DMS 273 (cell line): ENCODE measurements around the gene LEFTY2.
"Not testable (repeated sequence)": the region's sequence is repeated elsewhere in the genome, so short reads cannot be mapped to it uniquely, and the experiment has no call there.

ENCODE experiments used
- DNase-seq: peaks from one replicate; lab custom pipeline; 2025; ENCODE audit not compliant: unreplicated experiment; lab: John Stamatoyannopoulos, UW

The LEFTY2 gene

GRCh38 chr1:225953315-225953714 lies 12.3 kb upstream of the LEFTY2 start:
- DNase-seq, result no peak

- no peak for DNase-seq
Observed at GRCh38 chr1:225950905-225951497, 10.0 kb upstream of the LEFTY2 start.

GRCh38 chr1:225949041-225949440 lies 8.0 kb upstream of the LEFTY2 start:
- DNase-seq, result no peak

- no peak for DNase-seq
Observed at GRCh38 chr1:225946803-225947202, 5.8 kb upstream of the LEFTY2 start.

- no peak for DNase-seq
Observed at GRCh38 chr1:225946082-225946620, 5.1 kb upstream of the LEFTY2 start.

GRCh38 chr1:225945564-225945963 lies 4.5 kb upstream of the LEFTY2 start:
- DNase-seq, result no peak

- DNase-seq, result no peak
Observed at GRCh38 chr1:225944951-225945350, 3.9 kb upstream of the LEFTY2 start.

GRCh38 chr1:225944387-225944786 lies 3.4 kb upstream of the LEFTY2 start:
- no peak for DNase-seq

- no peak for DNase-seq
Observed at GRCh38 chr1:225943582-225943981, 2.6 kb upstream of the LEFTY2 start.

- no peak for DNase-seq
Observed at GRCh38 chr1:225942574-225942973, 1.6 kb upstream of the LEFTY2 start.

GRCh38 chr1:225941942-225942222 lies 862 bp upstream of the LEFTY2 start:
- no peak for DNase-seq

GRCh38 chr1:225940385-225941151 lies 452 bp downstream of the LEFTY2 start:
- DNase-seq, result no peak

GRCh38 chr1:225939939-225940310 lies 1.1 kb downstream of the LEFTY2 start:
- DNase-seq, result not testable (repeated sequence)

- not testable (repeated sequence) for DNase-seq
Observed at GRCh38 chr1:225939097-225939938, 1.7 kb downstream of the LEFTY2 start.

GRCh38 chr1:225937048-225937968 lies 3.7 kb downstream of the LEFTY2 start:
- no peak for DNase-seq

- DNase-seq, result no peak
Observed at GRCh38 chr1:225936523-225936922, 4.5 kb downstream of the LEFTY2 start.

- not testable (repeated sequence) for DNase-seq
Observed at GRCh38 chr1:225936086-225936485, 4.9 kb downstream of the LEFTY2 start.

- DNase-seq, result no peak
Observed at GRCh38 chr1:225934711-225935110, 6.3 kb downstream of the LEFTY2 start.

- no peak for DNase-seq
Observed at GRCh38 chr1:225933072-225933471, 7.9 kb downstream of the LEFTY2 start.

- DNase-seq, result no peak
Observed at GRCh38 chr1:225931270-225932136, 9.5 kb downstream of the LEFTY2 start.
